Hair follicle dermal papilla cell (primary cell): Measurements from ENCODE around the gene IKZF3. TPM values are rescaled to one million over a fixed set of nuclear protein-coding genes. Genes with fewer than 3 reads are reported as not detected.

Experiments used
- small RNA-seq: library from RNA; depleted of rRNA; stranded (forward); fragments of <200 nt; gene quantifications from one replicate; pipeline ENCODE3, GENCODE V24; 2012
- total RNA-seq: library from RNA; depleted of rRNA; stranded (reverse); fragments of >200 nt; gene quantifications from 2 replicates; pipeline ENCODE4 v1.2.3, GENCODE V29; 2012

The IKZF3 gene
- not detected in 2 replicates for total RNA-seq

DNA sequence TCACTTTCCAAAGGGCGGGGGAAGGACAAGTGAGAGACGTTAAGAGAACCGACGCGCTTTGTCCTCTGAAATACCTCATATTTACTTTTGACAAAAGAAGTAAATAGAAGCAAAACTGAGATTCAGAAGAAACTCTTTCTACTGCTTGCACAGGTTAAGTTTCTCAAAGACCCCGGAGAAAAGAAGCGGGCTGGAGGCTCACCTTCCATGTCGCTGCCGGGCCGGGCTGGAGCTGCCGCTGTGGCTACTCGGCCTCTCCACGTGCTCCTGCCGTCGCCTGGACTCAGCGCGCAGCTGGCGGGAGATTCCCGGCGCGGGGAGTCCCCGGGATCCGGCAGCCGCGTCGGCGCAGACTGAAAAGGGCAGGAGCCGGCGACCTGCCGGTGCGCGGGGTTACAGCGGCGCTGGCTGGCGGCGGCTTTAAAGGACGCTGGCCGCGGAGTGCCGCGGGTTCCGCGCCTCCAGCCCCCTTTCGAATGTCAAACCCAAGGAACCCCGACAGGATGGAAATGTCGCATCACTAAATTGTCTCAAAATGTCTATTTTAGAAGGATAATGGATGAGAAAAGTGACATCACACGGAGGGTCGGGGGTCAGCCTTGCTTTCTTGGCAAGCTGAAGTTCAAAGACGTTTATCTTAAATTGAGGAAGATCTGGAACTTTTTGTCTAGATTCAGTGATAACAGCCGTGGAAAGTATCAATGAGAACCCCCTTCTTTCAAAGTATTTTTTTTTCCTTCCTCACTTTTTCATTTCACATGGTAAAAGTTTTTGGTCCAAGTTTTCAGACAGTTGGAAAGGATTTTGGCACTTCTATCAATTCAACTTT, at the start of gene IKZF3:
Gene IKZF3, minus strand, starts transcription at position 395 of the 829 bp plus-strand sequence. Its CDS starts 186 bp downstream, at position 209.

DNA sequence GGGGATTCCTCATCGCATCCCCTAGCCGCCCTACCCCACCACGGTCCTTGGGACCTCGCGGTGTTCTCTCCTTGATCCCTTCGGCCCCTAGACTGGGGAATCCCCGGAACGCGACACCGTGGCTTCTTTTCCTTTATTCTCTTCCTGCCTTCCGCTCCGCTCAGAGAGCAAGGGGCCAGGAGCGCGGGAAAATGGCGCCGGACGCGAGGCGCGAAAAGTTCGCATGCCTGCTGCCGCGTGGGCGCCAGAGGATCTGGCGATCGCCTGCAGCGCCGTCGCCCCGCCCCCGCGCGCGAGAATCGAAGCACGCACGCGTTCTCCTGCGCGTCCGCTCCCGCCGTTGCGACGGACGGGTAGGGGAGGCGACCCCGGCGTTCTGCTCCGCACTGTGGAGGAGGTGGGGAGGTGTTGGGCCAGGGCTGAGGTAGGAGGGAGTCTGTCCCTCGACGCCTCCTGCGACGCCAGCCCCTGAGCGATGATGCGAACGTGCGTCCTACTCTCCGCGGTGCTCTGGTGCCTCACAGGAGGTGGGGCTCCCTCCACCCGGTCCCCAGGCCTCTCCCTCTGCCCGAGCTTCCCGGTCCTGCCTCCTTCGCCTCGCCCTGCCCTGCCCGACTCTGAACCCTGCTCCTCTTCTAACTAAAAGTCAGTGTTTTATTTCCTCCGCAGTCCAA, 3.9 kb upstream of the IKZF3 start, which contains the start of gene ZPBP2:
Gene ZPBP2, plus strand, starts transcription at position 323 of the 674 bp plus-strand sequence. Its CDS starts 153 bp downstream, at position 476.

DNA sequence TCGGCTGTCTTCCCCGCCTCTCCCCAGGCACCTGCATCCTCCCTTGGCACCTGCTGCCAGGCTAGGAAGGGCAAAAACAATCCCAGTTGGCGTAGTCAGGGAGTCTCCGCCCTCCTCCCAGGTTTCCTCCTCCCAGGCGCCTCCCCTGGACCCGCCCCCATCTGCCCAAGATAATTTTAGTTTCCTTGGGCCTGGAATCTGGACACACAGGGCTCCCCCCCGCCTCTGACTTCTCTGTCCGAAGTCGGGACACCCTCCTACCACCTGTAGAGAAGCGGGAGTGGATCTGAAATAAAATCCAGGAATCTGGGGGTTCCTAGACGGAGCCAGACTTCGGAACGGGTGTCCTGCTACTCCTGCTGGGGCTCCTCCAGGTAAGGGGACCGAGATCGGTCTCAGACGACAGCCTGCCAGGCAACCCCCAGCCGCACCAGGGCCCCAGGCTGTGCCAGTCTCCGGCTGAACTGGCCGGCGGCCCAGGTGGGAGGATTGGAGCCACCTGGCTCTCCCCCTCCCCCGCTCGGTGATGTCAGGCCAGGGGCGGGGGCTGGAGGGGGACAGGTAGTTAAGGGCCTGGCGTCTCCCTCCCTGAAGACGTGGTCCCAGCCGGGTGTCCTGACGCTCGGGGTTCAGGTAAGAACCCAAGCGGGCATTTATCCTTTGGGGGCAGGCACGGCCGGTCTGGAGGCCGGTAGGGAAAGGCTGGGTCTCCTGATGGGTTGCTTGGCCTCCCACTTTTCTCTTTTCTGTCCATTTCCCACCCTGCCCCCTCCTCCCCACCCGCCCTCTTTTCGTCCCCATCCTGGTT, 126.1 kb downstream of the IKZF3 start, which contains the start of gene GRB7:
Gene GRB7, plus strand, starts transcription at position 179 of the 808 bp plus-strand sequence. CDS start 4,364 bp downstream, outside the sequence.

DNA sequence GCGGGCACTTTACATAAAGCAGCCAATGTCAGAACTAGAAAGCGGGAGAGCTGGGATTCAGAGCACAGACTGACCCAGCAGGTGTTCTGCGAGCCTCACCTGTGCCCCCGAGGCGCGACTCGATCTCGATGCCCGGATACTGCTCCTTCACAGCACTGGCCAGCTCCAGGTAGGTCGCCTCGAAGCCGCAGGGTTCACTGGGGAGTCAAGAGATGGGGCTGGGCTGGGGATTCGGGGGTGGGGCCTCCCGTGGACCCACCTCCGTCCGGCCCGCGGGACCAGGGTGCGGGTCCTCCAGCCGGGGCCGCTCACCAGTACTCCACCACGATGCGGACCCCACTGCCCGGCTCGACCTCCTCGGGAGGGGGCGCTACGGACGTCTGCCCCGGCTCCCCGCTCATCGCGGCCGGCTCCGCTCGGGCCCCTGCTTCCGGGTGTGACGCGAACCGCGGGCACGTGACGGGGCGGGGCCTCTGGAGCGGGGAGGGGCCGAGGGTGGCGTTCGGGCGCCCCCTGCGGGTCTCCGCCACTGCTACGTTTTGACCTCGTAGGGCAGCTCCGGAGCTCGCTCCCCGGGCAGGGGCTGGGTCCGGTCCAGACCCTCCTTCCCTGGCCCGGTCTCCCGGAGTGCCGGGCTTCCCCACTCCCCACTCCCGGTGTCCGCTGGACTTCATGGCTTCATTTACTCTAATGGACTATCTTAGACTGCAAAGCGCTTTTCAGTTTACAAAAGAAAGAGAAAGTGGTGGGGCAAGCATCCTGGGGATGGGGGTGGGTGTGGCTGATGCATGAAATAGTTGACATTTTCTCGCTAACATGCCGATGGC, 133.8 kb downstream of the IKZF3 start, which contains the start of gene MIEN1:
Gene MIEN1, minus strand, starts transcription at position 438 of the 827 bp plus-strand sequence. Its CDS starts 37 bp downstream, at position 401.

Small RNA genes lying within 50 kb of the gene (small RNA-seq; reads per million reads assigned to genes)
- gene AC090844.1 (not detected), gene MIR4728 (not detected)

Other genes starting within 250 kb of the IKZF3 start
- not detected in 2 replicates for gene PPP1R1B, start 237.4 kb downstream of the IKZF3 start, total RNA-seq
- gene STARD3, start 227.2 kb downstream of the IKZF3 start, total RNA-seq = 21.5 and 29.5 TPM in 2 replicates
- gene TCAP, start 199.0 kb downstream of the IKZF3 start, total RNA-seq = 0.36 and 0.49 TPM in 2 replicates
- not detected in 2 replicates for gene PNMT, start 195.9 kb downstream of the IKZF3 start, total RNA-seq
- 14.9 and 17.1 TPM in 2 replicates for gene PGAP3, start 176.3 kb downstream of the IKZF3 start, total RNA-seq
- 49.1 and 56.8 TPM in 2 replicates for gene ERBB2, start 164.2 kb downstream of the IKZF3 start, total RNA-seq
- 16.2 and 22.3 TPM in 2 replicates for gene MIEN1, start 133.8 kb downstream of the IKZF3 start, total RNA-seq
- gene GRB7, start 126.4 kb downstream of the IKZF3 start, total RNA-seq = 0.16 TPM in 1 of 2 replicates, not detected in the other
- not detected in 2 replicates for gene ZPBP2, start 3.9 kb upstream of the IKZF3 start, total RNA-seq
- 3.5 and 3.6 TPM in 2 replicates for gene GSDMB, start 54.3 kb upstream of the IKZF3 start, total RNA-seq
- 39.1 and 44.0 TPM in 2 replicates for gene ORMDL3, start 63.3 kb upstream of the IKZF3 start, total RNA-seq
- not detected in 2 replicates for gene LRRC3C, start 63.4 kb upstream of the IKZF3 start, total RNA-seq
- not detected in 2 replicates for gene GSDMA, start 98.7 kb upstream of the IKZF3 start, total RNA-seq
- 105 and 115 TPM in 2 replicates for gene PSMD3, start 116.5 kb upstream of the IKZF3 start, total RNA-seq
- gene CSF3, start 151.1 kb upstream of the IKZF3 start, total RNA-seq = 1.2 and 1.9 TPM in 2 replicates
- gene MED24, start 190.1 kb upstream of the IKZF3 start, total RNA-seq = 50.5 and 53.1 TPM in 2 replicates
- gene THRA, start 198.7 kb upstream of the IKZF3 start, total RNA-seq = 42.7 and 55.3 TPM in 2 replicates
- 3.6 and 3.9 TPM in 2 replicates for gene NR1D1, start 236.3 kb upstream of the IKZF3 start, total RNA-seq